ENCODE data around the gene CISD3. TPM values are rescaled to one million over a fixed set of nuclear protein-coding genes. Genes with fewer than 3 reads are reported as not detected.

The CISD3 gene
- total RNA-seq, 4 donors from 2014 or later, result 0.26 to 22.0 (median 2.9) TPM

- H3K4me1 ChIP-seq, result no peaks in the 10 kb centered on the region
- no peaks in the 10 kb centered on the region for H3K27me3 ChIP-seq
- no peaks in the 10 kb centered on the region for H3K9me3 ChIP-seq
- no peak overlapping the region for H3K27ac ChIP-seq
- no peak overlapping the region for H3K4me3 ChIP-seq
- intact Hi-C loops (cut with DNase I; ENCODE audit: low total_unique reads), result no loop called here
- no peak for DNase-seq
- no peaks in the 10 kb centered on the region for H3K36me3 ChIP-seq
- TF ChIP-seq, protein P1, sequence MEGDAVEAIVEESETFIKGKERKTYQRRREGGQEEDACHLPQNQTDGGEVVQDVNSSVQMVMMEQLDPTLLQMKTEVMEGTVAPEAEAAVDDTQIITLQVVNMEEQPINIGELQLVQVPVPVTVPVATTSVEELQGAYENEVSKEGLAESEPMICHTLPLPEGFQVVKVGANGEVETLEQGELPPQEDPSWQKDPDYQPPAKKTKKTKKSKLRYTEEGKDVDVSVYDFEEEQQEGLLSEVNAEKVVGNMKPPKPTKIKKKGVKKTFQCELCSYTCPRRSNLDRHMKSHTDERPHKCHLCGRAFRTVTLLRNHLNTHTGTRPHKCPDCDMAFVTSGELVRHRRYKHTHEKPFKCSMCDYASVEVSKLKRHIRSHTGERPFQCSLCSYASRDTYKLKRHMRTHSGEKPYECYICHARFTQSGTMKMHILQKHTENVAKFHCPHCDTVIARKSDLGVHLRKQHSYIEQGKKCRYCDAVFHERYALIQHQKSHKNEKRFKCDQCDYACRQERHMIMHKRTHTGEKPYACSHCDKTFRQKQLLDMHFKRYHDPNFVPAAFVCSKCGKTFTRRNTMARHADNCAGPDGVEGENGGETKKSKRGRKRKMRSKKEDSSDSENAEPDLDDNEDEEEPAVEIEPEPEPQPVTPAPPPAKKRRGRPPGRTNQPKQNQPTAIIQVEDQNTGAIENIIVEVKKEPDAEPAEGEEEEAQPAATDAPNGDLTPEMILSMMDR (IDR thresholded peaks at IDR 0.05), result no peak
- no peak for TF ChIP-seq POLR2A (IDR thresholded peaks at IDR 0.05)
Measured at GRCh38 chr17:38733282-38733981, 3.3 kb downstream of the CISD3 start.

GRCh38 chr17:38733982-38734973, 4.1 kb downstream of the CISD3 start:
- no peaks in the 10 kb centered on the region for H3K9me3 ChIP-seq
- no peak overlapping the region for H3K27ac ChIP-seq
- intact Hi-C loops (cut with DNase I; ENCODE audit: low total_unique reads), result no loop called here
- H3K4me1 ChIP-seq, result no peaks in the 10 kb centered on the region
- DNase-seq, result no peak
- TF ChIP-seq, protein P1 (IDR thresholded peaks at IDR 0.05), result peak in 1 of 4 experiments; percentile 17
- TF ChIP-seq POLR2A (IDR thresholded peaks at IDR 0.05), result no peak
- H3K27me3 ChIP-seq, result no peaks in the 10 kb centered on the region
- H3K4me3 ChIP-seq, result no peak overlapping the region
- no peaks in the 10 kb centered on the region for H3K36me3 ChIP-seq

GRCh38 chr17:38735161-38735997, 5.2 kb downstream of the CISD3 start:
- Histone ChIP-seq H3K27me3 (no peaks in the 10 kb centered on the region), H3K36me3 (no peaks in the 10 kb centered on the region), H3K27ac (peak overlapping the region in 1 of 2 donors; percentile 13), H3K4me3 (no peak overlapping the region), H3K9me3 (no peaks in the 10 kb centered on the region), H3K4me1 (no peaks in the 10 kb centered on the region)
- DNase-seq, result peak; percentile 62 to 69
- no peak for TF ChIP-seq POLR2A (IDR thresholded peaks at IDR 0.05)
- TF ChIP-seq, protein P1 (IDR thresholded peaks at IDR 0.05), result peak; percentile 87 to 98 (median 92)
- intact Hi-C loops (cut with DNase I; ENCODE audit: low total_unique reads), result loop anchor here (5.0 kb wide), 1 partner anchor 58 kb away; no protein-coding TSS in a partner anchor

GRCh38 chr17:38738007-38738662, 8.0 kb downstream of the CISD3 start:
- no peak for TF ChIP-seq POLR2A (IDR thresholded peaks at IDR 0.05)
- TF ChIP-seq, protein P1 (IDR thresholded peaks at IDR 0.05), result no peak
- Histone ChIP-seq H3K27ac (no peak overlapping the region), H3K4me1 (peaks cover 4 to 13% of the 10 kb centered on the region in 2 donors), H3K36me3 (no peaks in the 10 kb centered on the region), H3K4me3 (no peak overlapping the region), H3K27me3 (no peaks in the 10 kb centered on the region), H3K9me3 (no peaks in the 10 kb centered on the region)
- intact Hi-C loops (cut with DNase I; ENCODE audit: low total_unique reads), result loop anchor here (5.0 kb wide), 1 partner anchor 61 kb away; no protein-coding TSS in a partner anchor
- DNase-seq, result no peak
